Progenitor cell of endocrine pancreas (in vitro differentiated cells): ENCODE measurements around the gene CNTLN. TPM values are rescaled to one million over a fixed set of nuclear protein-coding genes. Genes with fewer than 3 reads are reported as not detected.
"Not testable (repeated sequence)": the region's sequence is repeated elsewhere in the genome, so short reads cannot be mapped to it uniquely, and the experiment has no call there.

ENCODE experiments used
- DNase-seq: peaks from one replicate; pipeline ENCODE4 v3.0.0; 2021; ENCODE audit warnings: low spot score; ENCODE audit not compliant: unreplicated experiment
- H3K27ac Mint-ChIP-seq: 2 replicates; pipeline ENCODE4 v1.8.0; 2021; ENCODE audit warnings: mild to moderate bottlenecking, moderate library complexity, mixed read lengths
- H3K27me3 Mint-ChIP-seq: 2 replicates; pipeline ENCODE4 v1.8.0; 2021; ENCODE audit warnings: mixed read lengths
- H3K36me3 Mint-ChIP-seq: 2 replicates; pipeline ENCODE4 v1.8.0; 2022; ENCODE audit warnings: mixed read lengths; ENCODE audit not compliant: insufficient read depth
- H3K4me1 Mint-ChIP-seq: 2 replicates; pipeline ENCODE4 v1.8.0; 2021; ENCODE audit warnings: low read depth, mixed read lengths
- H3K4me3 Mint-ChIP-seq: 2 replicates; pipeline ENCODE4 v1.8.0; 2021; ENCODE audit warnings: low read depth, mild to moderate bottlenecking, moderate library complexity, mixed read lengths
- H3K9me3 Mint-ChIP-seq: 2 replicates; pipeline ENCODE4 v1.8.0; 2021; ENCODE audit warnings: low read depth, mixed read lengths
- total RNA-seq: library from RNA; stranded (reverse); gene quantifications from 2 replicates; pipeline ENCODE4 v1.2.1, GENCODE V29; 2021
- TF ChIP-seq, protein P1 (sequence below): fragments of 200-600 bp; sonication (generic); IDR thresholded peaks from one replicate; pipeline ENCODE4 v1.5.0; 2021; ENCODE audit warnings: antibody characterized with exemption, mild to moderate bottlenecking; ENCODE audit not compliant: unreplicated experiment

Gene CNTLN
- total RNA-seq, 1 donor from 2014 or later = 7.8 TPM

DNA sequence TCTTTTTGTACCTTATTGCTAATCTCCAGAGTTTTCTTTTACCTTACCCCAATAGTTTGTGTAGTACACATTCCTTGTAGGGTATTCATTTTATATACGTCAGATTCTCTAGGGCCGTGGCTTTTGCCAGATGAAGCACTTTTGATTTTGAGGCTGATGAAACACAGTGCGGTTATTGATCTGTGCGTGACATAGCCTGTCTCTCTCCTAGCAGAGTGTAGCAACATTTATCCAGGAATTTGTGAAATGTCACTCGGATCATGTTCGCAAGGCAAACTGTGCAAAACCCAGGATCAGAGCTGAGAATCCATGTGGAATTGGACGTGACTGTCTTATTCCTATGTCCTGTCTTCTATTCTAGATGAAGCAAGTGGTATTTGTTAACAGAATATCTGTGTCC is 302.0 kb downstream of the CNTLN start:
- Mint-ChIP-seq H3K4me3 (no peak overlapping the region), H3K9me3 (peaks cover 11% of the 10 kb centered on the region), H3K27me3 (no peaks in the 10 kb centered on the region), H3K36me3 (peaks cover 4% of the 10 kb centered on the region), H3K4me1 (no peaks in the 10 kb centered on the region), H3K27ac (no peak overlapping the region)
- TF ChIP-seq, protein P1, sequence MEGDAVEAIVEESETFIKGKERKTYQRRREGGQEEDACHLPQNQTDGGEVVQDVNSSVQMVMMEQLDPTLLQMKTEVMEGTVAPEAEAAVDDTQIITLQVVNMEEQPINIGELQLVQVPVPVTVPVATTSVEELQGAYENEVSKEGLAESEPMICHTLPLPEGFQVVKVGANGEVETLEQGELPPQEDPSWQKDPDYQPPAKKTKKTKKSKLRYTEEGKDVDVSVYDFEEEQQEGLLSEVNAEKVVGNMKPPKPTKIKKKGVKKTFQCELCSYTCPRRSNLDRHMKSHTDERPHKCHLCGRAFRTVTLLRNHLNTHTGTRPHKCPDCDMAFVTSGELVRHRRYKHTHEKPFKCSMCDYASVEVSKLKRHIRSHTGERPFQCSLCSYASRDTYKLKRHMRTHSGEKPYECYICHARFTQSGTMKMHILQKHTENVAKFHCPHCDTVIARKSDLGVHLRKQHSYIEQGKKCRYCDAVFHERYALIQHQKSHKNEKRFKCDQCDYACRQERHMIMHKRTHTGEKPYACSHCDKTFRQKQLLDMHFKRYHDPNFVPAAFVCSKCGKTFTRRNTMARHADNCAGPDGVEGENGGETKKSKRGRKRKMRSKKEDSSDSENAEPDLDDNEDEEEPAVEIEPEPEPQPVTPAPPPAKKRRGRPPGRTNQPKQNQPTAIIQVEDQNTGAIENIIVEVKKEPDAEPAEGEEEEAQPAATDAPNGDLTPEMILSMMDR = no peak
- no peak for DNase-seq

DNA sequence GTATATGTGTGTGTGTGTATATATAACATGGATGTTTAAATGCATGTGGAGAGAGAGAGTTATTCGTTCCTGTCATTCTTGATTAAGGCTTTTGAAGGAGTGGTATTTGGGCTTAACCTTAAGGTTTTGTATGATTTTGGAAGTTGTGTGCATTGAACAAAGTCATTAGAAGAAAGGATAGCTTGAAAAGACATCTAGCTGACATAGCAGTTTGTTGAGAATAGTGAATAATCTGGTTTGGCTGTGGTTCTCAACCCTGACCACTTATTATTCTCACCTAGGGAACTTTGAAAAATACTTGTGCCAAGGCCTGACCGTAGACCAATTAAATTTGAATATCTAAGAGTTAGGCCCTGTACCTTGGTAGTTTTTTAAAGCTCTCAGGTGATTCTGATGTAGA is 303.0 kb downstream of the CNTLN start:
- Mint-ChIP-seq H3K9me3 (peaks cover 11% of the 10 kb centered on the region), H3K27me3 (no peaks in the 10 kb centered on the region), H3K36me3 (peaks cover 4% of the 10 kb centered on the region), H3K27ac (no peak overlapping the region), H3K4me3 (no peak overlapping the region), H3K4me1 (no peaks in the 10 kb centered on the region)
- TF ChIP-seq, protein P1 = no peak
- no peak for DNase-seq

DNA sequence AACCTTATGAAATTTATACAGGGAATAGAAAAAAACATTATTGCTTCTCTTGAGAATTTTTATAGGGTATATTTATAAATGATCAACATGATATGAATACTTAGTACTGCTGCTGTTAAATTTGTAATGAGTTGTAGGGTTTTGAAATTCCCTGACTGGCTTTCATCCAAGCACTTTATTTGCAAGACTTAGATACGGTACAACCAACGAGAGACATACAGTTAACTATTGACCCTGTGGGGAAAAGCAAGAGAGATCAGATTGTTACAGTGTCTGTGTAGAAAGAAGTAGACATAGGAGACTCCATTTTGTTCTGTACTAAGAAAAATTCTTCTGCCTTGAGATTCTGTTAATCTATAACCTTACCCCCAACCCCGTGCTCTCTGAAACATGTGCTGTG is 310.3 kb downstream of the CNTLN start:
- DNase-seq, H3K4me1 Mint-ChIP-seq, H3K9me3 Mint-ChIP-seq: not testable (repeated sequence)

DNA sequence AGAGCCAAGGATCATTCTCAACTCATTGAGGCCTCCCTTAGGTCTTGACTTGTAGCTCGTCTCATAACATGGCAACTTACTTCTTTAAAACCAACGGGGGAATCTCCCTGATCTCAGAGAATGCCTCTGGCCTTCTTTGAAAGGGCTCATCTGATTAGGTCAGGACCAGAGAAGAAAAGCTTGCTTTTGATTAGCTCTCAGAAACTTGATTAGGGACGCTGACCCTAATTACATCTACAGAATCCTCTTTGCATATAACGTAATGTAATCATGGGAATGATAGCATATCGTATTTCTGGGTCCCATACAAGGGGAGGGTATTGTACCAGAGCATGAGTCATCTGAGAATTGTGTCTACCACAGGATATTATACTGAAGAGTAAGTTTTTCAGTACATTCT is 318.9 kb downstream of the CNTLN start:
- no peak for DNase-seq
- H3K36me3 Mint-ChIP-seq = no peaks in the 10 kb centered on the region
- H3K4me1 Mint-ChIP-seq = peaks cover 3% of the 10 kb centered on the region
- H3K27ac Mint-ChIP-seq = no peak overlapping the region
- H3K27me3 Mint-ChIP-seq = no peaks in the 10 kb centered on the region
- no peaks in the 10 kb centered on the region for H3K9me3 Mint-ChIP-seq
- no peak overlapping the region for H3K4me3 Mint-ChIP-seq
- TF ChIP-seq, protein P1 = no peak

More for the DNA sequence above, 310.3 kb downstream of the CNTLN start:
- not testable (repeated sequence) for H3K36me3 Mint-ChIP-seq, H3K27ac Mint-ChIP-seq, H3K27me3 Mint-ChIP-seq, H3K4me3 Mint-ChIP-seq

DNA sequence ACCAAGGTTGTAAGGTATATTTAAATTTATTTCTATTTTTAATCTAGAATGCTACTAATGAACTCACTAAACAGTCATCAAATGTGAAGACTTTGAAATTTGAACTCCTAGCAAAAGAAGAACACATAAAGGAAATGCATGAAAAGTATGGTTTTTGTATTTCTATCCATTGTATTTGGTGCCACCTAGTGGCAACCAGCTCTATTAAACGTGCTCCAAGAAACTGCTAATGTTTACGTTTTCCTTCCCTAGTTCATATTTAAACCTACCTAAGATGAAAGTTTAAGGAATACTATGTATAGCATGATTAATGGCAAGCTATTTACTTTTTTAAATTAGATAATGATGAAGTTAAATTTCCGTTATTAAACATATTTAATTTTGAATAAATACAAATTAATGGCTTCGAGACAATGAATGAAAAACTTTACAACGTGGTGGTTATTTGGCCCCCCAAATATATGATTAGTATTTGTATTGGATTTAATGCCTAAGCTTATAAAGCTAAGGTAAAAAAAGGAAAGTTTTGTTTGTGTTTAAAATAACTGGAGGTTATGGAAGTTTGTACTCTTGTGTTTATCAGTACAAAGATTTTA is 328.1 kb downstream of the CNTLN start:
- no peaks in the 10 kb centered on the region for H3K4me1 Mint-ChIP-seq
- H3K27ac Mint-ChIP-seq = no peak overlapping the region
- no peaks in the 10 kb centered on the region for H3K27me3 Mint-ChIP-seq
- TF ChIP-seq, protein P1 = peak; percentile 92
- no peaks in the 10 kb centered on the region for H3K9me3 Mint-ChIP-seq
- no peaks in the 10 kb centered on the region for H3K36me3 Mint-ChIP-seq
- no peak for DNase-seq
- H3K4me3 Mint-ChIP-seq = no peak overlapping the region

DNA sequence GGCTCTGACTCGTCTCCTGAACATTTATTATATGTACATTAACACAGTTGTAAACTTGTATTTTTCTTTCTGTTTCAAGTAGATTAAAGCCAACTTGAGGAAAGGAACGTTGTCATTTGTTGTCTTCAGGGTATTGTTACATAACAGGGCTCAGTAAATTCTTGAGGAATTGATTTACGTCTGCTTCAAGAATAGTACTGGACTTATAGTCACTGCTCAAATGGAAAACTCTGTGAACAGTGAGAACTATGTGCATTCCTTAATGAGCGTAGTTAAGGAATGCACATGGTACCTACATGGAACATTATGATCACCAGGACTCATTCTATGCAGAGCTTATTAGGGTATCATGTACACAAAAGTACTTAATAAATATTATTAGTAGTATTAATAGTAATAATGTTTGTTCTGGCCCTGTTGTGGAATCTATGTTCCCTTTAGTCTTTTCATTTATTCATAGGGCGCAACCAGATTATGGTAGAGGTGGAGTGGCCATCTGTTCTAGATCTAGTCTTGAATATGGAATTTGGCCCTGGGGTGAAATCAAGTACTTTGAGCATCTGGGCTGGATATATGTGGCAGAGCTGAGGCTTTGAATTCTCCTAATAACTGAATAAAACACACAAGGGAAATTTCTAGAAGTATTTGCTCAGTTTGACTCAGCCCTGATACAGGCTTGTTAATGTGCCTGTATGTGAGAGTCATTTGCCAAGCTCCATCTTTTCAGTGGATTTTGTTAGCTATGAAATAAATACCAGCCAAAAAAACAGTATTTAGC is 335.4 kb downstream of the CNTLN start:
- TF ChIP-seq, protein P1 = no peak
- Mint-ChIP-seq H3K36me3 (no peaks in the 10 kb centered on the region), H3K27me3 (no peaks in the 10 kb centered on the region)

More for the DNA sequence above, 335.4 kb downstream of the CNTLN start:
- no peak overlapping the region for H3K4me3 Mint-ChIP-seq
- DNase-seq = no peak
- no peaks in the 10 kb centered on the region for H3K9me3 Mint-ChIP-seq
- no peaks in the 10 kb centered on the region for H3K4me1 Mint-ChIP-seq
- no peak overlapping the region for H3K27ac Mint-ChIP-seq
